DOHH2 (cell line): ENCODE data around the gene PDE4A.

Experiments
- H3F3A ChIP-seq: fragments of 200-600 bp; sonication (generic), shearing (Covaris generic); 2 replicates; pipeline ENCODE4 v1.6.0; 2016; ENCODE audit warnings: antibody characterized with exemption, mild to moderate bottlenecking; ENCODE audit not compliant: control insufficient read depth, insufficient read depth
- H3K27ac ChIP-seq: fragments of 200-600 bp; sonication (generic); 2 replicates; pipeline ENCODE4 v1.5.1; 2014; ENCODE audit warnings: low read depth, mild to moderate bottlenecking, low read length, moderate library complexity
- H3K27me3 ChIP-seq: fragments of 200-600 bp; sonication (generic); 2 replicates; pipeline ENCODE4 v1.6.1; 2014; ENCODE audit warnings: mild to moderate bottlenecking, low read length, mixed read lengths; ENCODE audit not compliant: control insufficient read depth
- H3K36me3 ChIP-seq: fragments of 200-600 bp; sonication (generic); 2 replicates; pipeline ENCODE4 v1.6.1; 2014; ENCODE audit warnings: mild to moderate bottlenecking, low read length, moderate library complexity, mixed read lengths; ENCODE audit not compliant: control insufficient read depth
- H3K4me1 ChIP-seq: fragments of 200-600 bp; sonication (generic); 2 replicates; pipeline ENCODE4 v1.6.1; 2014; ENCODE audit warnings: mild to moderate bottlenecking, low read length, mixed read lengths; ENCODE audit not compliant: control insufficient read depth
- H3K4me2 ChIP-seq: fragments of 200-600 bp; sonication (generic); 2 replicates; pipeline ENCODE4 v1.6.0; 2014; ENCODE audit warnings: mild to moderate bottlenecking, low read length, moderate library complexity
- H3K4me3 ChIP-seq: fragments of 200-600 bp; sonication (generic); 2 replicates; pipeline ENCODE4 v1.5.1; 2014; ENCODE audit warnings: mild to moderate bottlenecking, low read length, mixed read lengths
- H3K79me2 ChIP-seq: fragments of 200-600 bp; sonication (generic); 2 replicates; pipeline ENCODE4 v1.6.1; 2014; ENCODE audit warnings: mild to moderate bottlenecking, low read length, mixed read lengths; ENCODE audit not compliant: control insufficient read depth
- H3K9me2 ChIP-seq: fragments of 200-600 bp; sonication (generic); replicated peaks from 2 replicates; pipeline ENCODE4 v1.6.1; 2014; ENCODE audit warnings: mild to moderate bottlenecking, low read length, mixed read lengths; ENCODE audit not compliant: control insufficient read depth
- H3K9me3 ChIP-seq: fragments of 200-600 bp; sonication (generic); 2 replicates; pipeline ENCODE4 v1.6.1; 2014; ENCODE audit warnings: antibody characterized with exemption, low read length, mixed read lengths; ENCODE audit not compliant: control insufficient read depth, insufficient read depth
- H4K20me1 ChIP-seq: fragments of 200-600 bp; sonication (generic); 2 replicates; pipeline ENCODE4 v1.6.0; 2014; ENCODE audit warnings: low read depth, mild to moderate bottlenecking, antibody characterized with exemption, low read length, moderate library complexity; ENCODE audit not compliant: control insufficient read depth, insufficient read depth
- CTCF ChIP-seq: fragments of 200-600 bp; sonication (generic); IDR thresholded peaks from one replicate; pipeline ENCODE4 v1.5.1; 2014; ENCODE audit warnings: antibody characterized with exemption, mild to moderate bottlenecking, low read depth, low read length; ENCODE audit not compliant: poor library complexity, severe bottlenecking
- EZH2phosphoT487 ChIP-seq: fragments of 200-600 bp; sonication (generic); IDR thresholded peaks from 2 replicates; pipeline ENCODE4 v1.6.1; 2017; ENCODE audit warnings: borderline replicate concordance, mild to moderate bottlenecking, antibody characterized with exemption, low read length, moderate library complexity, mixed read lengths

The PDE4A gene

DNA sequence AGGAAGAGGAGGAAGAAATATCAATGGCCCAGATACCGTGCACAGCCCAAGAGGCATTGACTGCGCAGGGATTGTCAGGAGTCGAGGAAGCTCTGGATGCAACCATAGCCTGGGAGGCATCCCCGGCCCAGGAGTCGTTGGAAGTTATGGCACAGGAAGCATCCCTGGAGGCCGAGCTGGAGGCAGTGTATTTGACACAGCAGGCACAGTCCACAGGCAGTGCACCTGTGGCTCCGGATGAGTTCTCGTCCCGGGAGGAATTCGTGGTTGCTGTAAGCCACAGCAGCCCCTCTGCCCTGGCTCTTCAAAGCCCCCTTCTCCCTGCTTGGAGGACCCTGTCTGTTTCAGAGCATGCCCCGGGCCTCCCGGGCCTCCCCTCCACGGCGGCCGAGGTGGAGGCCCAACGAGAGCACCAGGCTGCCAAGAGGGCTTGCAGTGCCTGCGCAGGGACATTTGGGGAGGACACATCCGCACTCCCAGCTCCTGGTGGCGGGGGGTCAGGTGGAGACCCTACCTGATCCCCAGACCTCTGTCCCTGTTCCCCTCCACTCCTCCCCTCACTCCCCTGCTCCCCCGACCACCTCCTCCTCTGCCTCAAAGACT is 46.9 kb downstream of the PDE4A start:
- Histone ChIP-seq H3K4me3 (no peak overlapping the region), H4K20me1 (no peaks in the 10 kb centered on the region), H3F3A (no peaks in the 10 kb centered on the region), H3K9me2 (no peaks in the 10 kb centered on the region), H3K4me1 (no peaks in the 10 kb centered on the region), H3K36me3 (peaks cover 21% of the 10 kb centered on the region), H3K9me3 (no peaks in the 10 kb centered on the region), H3K27me3 (no peaks in the 10 kb centered on the region), H3K4me2 (no peak overlapping the region), H3K79me2 (no peaks in the 10 kb centered on the region), H3K27ac (no peak overlapping the region)
- no peak for TF ChIP-seq CTCF
- TF ChIP-seq EZH2phosphoT487 = no peak

GRCh38 chr19:10468133-10468532 is 47.8 kb downstream of the PDE4A start:
- no peaks in the 10 kb centered on the region for H3K27me3 ChIP-seq
- no peaks in the 10 kb centered on the region for H4K20me1 ChIP-seq
- TF ChIP-seq EZH2phosphoT487 (no peak), CTCF (no peak)
- H3K9me3 ChIP-seq = no peaks in the 10 kb centered on the region
- peaks cover 21% of the 10 kb centered on the region for H3K36me3 ChIP-seq
- H3K79me2 ChIP-seq = no peaks in the 10 kb centered on the region
- no peak overlapping the region for H3K4me2 ChIP-seq
- no peaks in the 10 kb centered on the region for H3F3A ChIP-seq
- H3K27ac ChIP-seq = no peak overlapping the region
- H3K9me2 ChIP-seq = no peaks in the 10 kb centered on the region
- H3K4me1 ChIP-seq = no peaks in the 10 kb centered on the region
- no peak overlapping the region for H3K4me3 ChIP-seq

GRCh38 chr19:10471909-10472308 is 51.6 kb downstream of the PDE4A start:
- Histone ChIP-seq H3K4me2 (no peak overlapping the region), H3K4me3 (no peak overlapping the region), H3K27ac (no peak overlapping the region), H3F3A (peaks cover 4% of the 10 kb centered on the region; the same call in 1 of the 2 replicates), H3K9me3 (no peaks in the 10 kb centered on the region), H3K36me3 (peaks cover 5% of the 10 kb centered on the region; the same call in 1 of the 2 replicates), H4K20me1 (no peaks in the 10 kb centered on the region), H3K4me1 (no peaks in the 10 kb centered on the region), H3K79me2 (no peaks in the 10 kb centered on the region), H3K27me3 (no peaks in the 10 kb centered on the region), H3K9me2 (no peaks in the 10 kb centered on the region)
- peak; percentile 57 for TF ChIP-seq CTCF
- TF ChIP-seq EZH2phosphoT487 = no peak
